ENCODE measurements around the gene RTN3.
A peak's percentile ranks its signal among the peaks of the same experiment; 100 is the strongest.

RTN3 gene

GRCh38 chr11:63666874-63667273 lies 14.4 kb upstream of the RTN3 start:
- H3K79me2 ChIP-seq = peaks cover 29% of the 10 kb centered on the region
- H3K27me3 ChIP-seq (ENCODE audit: control insufficient read depth, insufficient read depth, low read length) = no peaks in the 10 kb centered on the region
- TF ChIP-seq CTCF (IDR thresholded peaks at IDR 0.05) = no peak
- no peak overlapping the region for H3K27ac ChIP-seq
- no peak overlapping the region for H3K4me3 ChIP-seq (ENCODE audit: low read depth, low read length)
- H3K9me3 ChIP-seq (ENCODE audit: control insufficient read depth, low read length) = no peaks in the 10 kb centered on the region
- H3K36me3 ChIP-seq (ENCODE audit: control insufficient read depth, insufficient read depth, low read length) = no peaks in the 10 kb centered on the region
- H3K4me1 ChIP-seq = no peaks in the 10 kb centered on the region
- no peak overlapping the region for H3K9ac ChIP-seq
- H2AFZ ChIP-seq = no peak overlapping the region
- H3K4me2 ChIP-seq (ENCODE audit: low read length) = no peak overlapping the region

- Histone ChIP-seq H3K4me1 (no peaks in the 10 kb centered on the region), H3K79me2 (peaks cover 27% of the 10 kb centered on the region), H2AFZ (no peak overlapping the region), H3K27me3 (ENCODE audit: control insufficient read depth, insufficient read depth, low read length) (no peaks in the 10 kb centered on the region), H3K9ac (no peak overlapping the region), H3K27ac (no peak overlapping the region), H3K36me3 (ENCODE audit: control insufficient read depth, insufficient read depth, low read length) (no peaks in the 10 kb centered on the region), H3K4me3 (ENCODE audit: low read depth, low read length) (no peak overlapping the region), H3K9me3 (ENCODE audit: control insufficient read depth, low read length) (no peaks in the 10 kb centered on the region), H3K4me2 (ENCODE audit: low read length) (no peak overlapping the region)
- no peak for TF ChIP-seq CTCF (IDR thresholded peaks at IDR 0.05)
Observed at GRCh38 chr11:63667995-63668795, 13.1 kb upstream of the RTN3 start.

- Histone ChIP-seq H3K9ac (no peak overlapping the region), H2AFZ (no peak overlapping the region), H3K4me2 (ENCODE audit: low read length) (peak overlapping the region; percentile 72), H3K27me3 (ENCODE audit: control insufficient read depth, insufficient read depth, low read length) (no peaks in the 10 kb centered on the region), H3K79me2 (peaks cover 16% of the 10 kb centered on the region), H3K4me3 (ENCODE audit: low read depth, low read length) (peak overlapping the region; percentile 63), H3K27ac (no peak overlapping the region), H3K36me3 (ENCODE audit: control insufficient read depth, insufficient read depth, low read length) (no peaks in the 10 kb centered on the region), H3K4me1 (no peaks in the 10 kb centered on the region), H3K9me3 (ENCODE audit: control insufficient read depth, low read length) (no peaks in the 10 kb centered on the region)
- no peak for TF ChIP-seq CTCF (IDR thresholded peaks at IDR 0.05)
Observed at GRCh38 chr11:63670096-63670432, 11.2 kb upstream of the RTN3 start.

- peak; percentile 31 for TF ChIP-seq CTCF (IDR thresholded peaks at IDR 0.05)
- H3K79me2 ChIP-seq = peaks cover 13% of the 10 kb centered on the region
- no peaks in the 10 kb centered on the region for H3K36me3 ChIP-seq (ENCODE audit: control insufficient read depth, insufficient read depth, low read length)
- H3K9me3 ChIP-seq (ENCODE audit: control insufficient read depth, low read length) = no peaks in the 10 kb centered on the region
- peak overlapping the region; percentile 72 for H3K4me2 ChIP-seq (ENCODE audit: low read length)
- no peaks in the 10 kb centered on the region for H3K4me1 ChIP-seq
- H3K27me3 ChIP-seq (ENCODE audit: control insufficient read depth, insufficient read depth, low read length) = no peaks in the 10 kb centered on the region
- peak overlapping the region; percentile 63 for H3K4me3 ChIP-seq (ENCODE audit: low read depth, low read length)
- H2AFZ ChIP-seq = peak overlapping the region; percentile 83
- peak overlapping the region; percentile 76 for H3K27ac ChIP-seq
- no peak overlapping the region for H3K9ac ChIP-seq
Observed at GRCh38 chr11:63670433-63671321, 10.6 kb upstream of the RTN3 start.

Measured in parathyroid adenoma (tissue), 2 donors.